ENCODE results near the gene NUTF2.
"Not testable (repeated sequence)": the region's sequence is repeated elsewhere in the genome, so short reads cannot be mapped to it uniquely, and the experiment has no call there.

NUTF2 gene

DNA sequence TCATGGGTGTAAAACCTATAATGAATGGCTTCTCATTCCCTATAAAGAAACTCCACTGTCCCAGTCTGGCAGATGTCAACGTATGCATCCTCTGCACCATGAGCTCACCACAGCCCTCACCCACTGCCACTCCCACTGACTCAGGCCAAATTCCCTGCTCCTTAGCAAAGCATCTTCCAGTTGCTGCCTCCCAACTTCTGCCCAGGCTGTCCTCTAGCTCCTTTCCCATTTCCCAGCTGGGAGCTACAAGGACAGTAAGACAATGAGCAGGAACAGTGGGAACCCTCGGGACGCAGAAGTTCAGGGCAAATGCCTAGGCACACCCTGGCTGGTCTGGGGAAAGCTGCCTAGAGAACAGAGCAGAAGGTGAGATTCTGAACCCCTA, 13.7 kb upstream of the NUTF2 start:
- Histone ChIP-seq H3K27ac (peak overlapping the region; percentile 69), H3K27me3 (replicated peaks) (no peaks in the 10 kb centered on the region), H3K36me3 (replicated peaks) (peaks cover 39% of the 10 kb centered on the region), H3K4me3 (ENCODE audit: low read depth, low read length) (peak overlapping the region; percentile 73)
- TF ChIP-seq, protein P1, sequence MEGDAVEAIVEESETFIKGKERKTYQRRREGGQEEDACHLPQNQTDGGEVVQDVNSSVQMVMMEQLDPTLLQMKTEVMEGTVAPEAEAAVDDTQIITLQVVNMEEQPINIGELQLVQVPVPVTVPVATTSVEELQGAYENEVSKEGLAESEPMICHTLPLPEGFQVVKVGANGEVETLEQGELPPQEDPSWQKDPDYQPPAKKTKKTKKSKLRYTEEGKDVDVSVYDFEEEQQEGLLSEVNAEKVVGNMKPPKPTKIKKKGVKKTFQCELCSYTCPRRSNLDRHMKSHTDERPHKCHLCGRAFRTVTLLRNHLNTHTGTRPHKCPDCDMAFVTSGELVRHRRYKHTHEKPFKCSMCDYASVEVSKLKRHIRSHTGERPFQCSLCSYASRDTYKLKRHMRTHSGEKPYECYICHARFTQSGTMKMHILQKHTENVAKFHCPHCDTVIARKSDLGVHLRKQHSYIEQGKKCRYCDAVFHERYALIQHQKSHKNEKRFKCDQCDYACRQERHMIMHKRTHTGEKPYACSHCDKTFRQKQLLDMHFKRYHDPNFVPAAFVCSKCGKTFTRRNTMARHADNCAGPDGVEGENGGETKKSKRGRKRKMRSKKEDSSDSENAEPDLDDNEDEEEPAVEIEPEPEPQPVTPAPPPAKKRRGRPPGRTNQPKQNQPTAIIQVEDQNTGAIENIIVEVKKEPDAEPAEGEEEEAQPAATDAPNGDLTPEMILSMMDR (IDR thresholded peaks at IDR 0.05; ENCODE audit: low read depth, low read length, missing control alignments): no peak
- in situ Hi-C loops (cut with HindIII; ENCODE audit: low pct_ligation_motif_present, low sequenced_read_pairs): no loop called here
- peak; percentile 60 for DNase-seq

DNA sequence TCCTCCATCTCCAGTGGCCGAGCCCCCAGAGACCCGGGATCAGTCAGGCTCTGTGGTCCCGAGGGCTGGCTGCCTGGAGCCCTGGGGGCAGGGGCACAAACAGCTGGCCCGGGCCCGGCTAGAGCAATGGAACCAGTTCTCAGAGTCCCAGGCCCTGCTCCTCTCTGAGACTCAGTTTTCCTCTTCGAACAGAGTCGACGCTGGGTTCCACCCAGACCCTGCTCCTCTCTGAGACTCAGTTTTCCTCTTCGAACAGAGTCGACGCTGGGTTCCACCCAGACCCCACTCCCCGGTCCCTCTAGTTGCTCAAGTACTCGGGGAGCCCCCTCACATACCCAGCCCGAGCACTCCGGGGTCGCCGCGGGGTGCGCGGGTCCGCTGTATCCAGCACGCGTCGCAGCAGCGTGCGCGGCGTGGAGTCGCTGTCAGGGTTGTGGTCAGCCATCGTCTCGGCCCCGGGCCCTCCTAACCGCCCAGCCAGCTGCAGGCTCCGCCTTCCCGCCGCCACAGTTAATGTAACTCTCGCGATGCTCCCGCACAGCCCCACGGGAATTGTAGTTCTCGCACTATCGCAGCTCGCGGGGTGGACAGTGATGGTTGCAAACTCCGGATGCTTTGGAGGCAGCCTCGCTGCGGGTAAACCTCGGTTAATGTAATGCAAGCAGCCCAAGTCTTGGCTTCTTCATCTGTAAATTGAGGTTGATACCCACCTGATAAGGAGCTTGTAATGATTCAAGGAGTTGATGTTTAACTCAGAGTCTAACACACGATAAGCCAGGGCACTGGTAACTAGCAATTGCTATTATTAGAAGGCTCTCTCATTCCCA, 13.1 kb upstream of the NUTF2 start:
- no peaks in the 10 kb centered on the region for H3K27me3 ChIP-seq (replicated peaks)
- TF ChIP-seq, protein P1 (IDR thresholded peaks at IDR 0.05; ENCODE audit: low read depth, low read length, missing control alignments): no peak
- H3K27ac ChIP-seq: peak overlapping the region; percentile 69
- peaks cover 34% of the 10 kb centered on the region for H3K36me3 ChIP-seq (replicated peaks)
- in situ Hi-C loops (cut with HindIII; ENCODE audit: low pct_ligation_motif_present, low sequenced_read_pairs): no loop called here
- DNase-seq: peak; percentile 89
- H3K4me3 ChIP-seq (ENCODE audit: low read depth, low read length): peak overlapping the region; percentile 73

DNA sequence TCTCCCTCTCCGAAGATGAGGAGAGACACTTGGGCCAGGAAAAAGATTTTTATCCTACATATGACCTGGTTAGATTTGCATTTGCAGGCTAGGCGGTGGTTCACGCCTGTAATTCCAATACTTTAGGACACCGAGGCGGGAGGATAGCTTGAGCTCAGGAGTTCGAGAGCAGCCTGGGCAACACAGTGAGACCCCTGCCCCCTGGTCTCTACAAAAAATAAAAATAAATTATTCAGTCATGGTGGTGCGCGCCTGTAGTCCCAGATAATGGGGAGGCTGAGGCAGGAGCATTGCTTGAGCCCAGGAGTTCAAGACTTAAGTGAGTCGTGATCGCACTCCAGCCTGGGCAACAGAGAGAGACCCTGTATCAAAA, 12.5 kb upstream of the NUTF2 start:
- DNase-seq: no peak
- no peak overlapping the region for H3K27ac ChIP-seq
- H3K4me3 ChIP-seq (ENCODE audit: low read depth, low read length): no peak overlapping the region
- TF ChIP-seq, protein P1 (IDR thresholded peaks at IDR 0.05; ENCODE audit: low read depth, low read length, missing control alignments): no peak
- H3K36me3 ChIP-seq (replicated peaks): peaks cover 29% of the 10 kb centered on the region
- no peaks in the 10 kb centered on the region for H3K27me3 ChIP-seq (replicated peaks)
- in situ Hi-C loops (cut with HindIII; ENCODE audit: low pct_ligation_motif_present, low sequenced_read_pairs): no loop called here

DNA sequence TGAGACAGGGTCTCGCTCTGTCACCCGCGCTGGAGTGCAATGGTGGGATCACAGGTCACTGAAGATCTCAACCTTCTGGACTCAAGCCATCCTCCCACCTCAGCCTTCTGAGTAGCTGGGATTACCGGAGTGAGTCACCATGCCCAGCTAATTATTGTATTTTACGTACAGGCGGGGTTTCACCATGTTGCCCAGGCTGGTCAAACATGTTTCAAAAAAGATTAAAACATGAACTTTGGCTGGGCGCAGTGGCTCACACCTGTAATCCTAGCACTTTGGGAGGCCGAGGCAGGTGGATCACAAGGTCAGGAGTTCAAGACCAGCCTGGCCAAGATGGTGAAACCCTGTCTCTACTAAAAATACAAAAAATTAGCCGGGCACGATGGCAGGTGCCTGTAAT, 9.5 kb upstream of the NUTF2 start:
- not testable (repeated sequence) for DNase-seq

DNA sequence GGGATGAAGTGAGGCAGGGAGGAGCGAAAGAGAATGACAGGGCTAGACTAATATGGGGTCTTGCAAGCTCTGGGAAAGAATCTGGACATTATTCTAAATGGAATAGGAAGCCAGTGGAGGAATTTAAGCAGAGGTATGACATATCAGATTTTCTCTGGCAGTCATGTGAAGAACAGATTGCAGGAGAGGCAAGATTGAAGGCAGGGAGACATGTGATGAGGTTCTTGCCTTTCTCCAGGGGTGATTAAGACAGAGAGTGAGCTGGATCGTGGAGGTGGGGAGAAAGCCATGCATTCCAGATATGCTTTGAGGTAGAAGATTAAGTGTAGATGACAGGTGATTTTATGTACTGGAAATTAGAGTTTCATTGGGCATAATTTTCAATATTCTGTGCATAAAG, 8.9 kb upstream of the NUTF2 start:
- TF ChIP-seq, protein P1 (IDR thresholded peaks at IDR 0.05; ENCODE audit: low read depth, low read length, missing control alignments): no peak
- in situ Hi-C loops (cut with HindIII; ENCODE audit: low pct_ligation_motif_present, low sequenced_read_pairs): no loop called here

More for the DNA sequence above, 9.5 kb upstream of the NUTF2 start:
- H3K27me3 ChIP-seq (replicated peaks); H3K4me3 ChIP-seq (ENCODE audit: low read depth, low read length); H3K27ac ChIP-seq; H3K36me3 ChIP-seq (replicated peaks); in situ Hi-C loops (cut with HindIII; ENCODE audit: low pct_ligation_motif_present, low sequenced_read_pairs): not testable (repeated sequence)

DNA sequence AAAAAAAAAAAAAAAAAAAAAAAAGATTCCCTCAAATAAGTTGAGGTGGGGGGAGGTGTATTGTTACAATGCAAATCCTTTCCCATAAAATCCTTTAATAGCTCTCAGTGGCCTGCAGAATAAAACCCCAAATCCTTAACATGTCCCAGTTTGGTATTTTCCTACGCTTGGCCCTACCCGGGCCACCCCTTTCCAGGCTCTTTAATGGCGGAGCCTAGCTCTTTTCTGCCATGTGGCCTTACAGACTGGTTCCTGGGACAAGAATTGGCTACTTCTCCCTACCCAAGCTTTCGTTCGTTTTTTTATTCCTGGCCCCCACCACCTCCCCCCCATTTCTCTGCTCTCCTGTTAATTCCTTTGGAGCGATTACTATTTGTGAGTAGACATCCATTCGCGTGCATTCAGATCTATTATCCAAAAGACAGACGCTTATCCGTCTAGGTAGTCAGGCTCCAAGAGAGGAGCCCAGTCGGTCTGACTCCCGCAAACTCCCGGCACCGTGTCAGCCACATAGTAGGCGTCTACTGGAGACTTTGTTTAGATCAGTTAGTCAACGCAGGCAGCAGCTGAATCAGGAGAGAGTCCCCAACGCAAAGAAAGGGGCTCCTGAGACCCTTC, 5.4 kb upstream of the NUTF2 start:
- DNase-seq: no peak
- H3K4me3 ChIP-seq (ENCODE audit: low read depth, low read length): peak overlapping the region; percentile 95
- H3K27me3 ChIP-seq (replicated peaks): no peaks in the 10 kb centered on the region
- in situ Hi-C loops (cut with HindIII; ENCODE audit: low pct_ligation_motif_present, low sequenced_read_pairs): no loop called here
- TF ChIP-seq, protein P1 (IDR thresholded peaks at IDR 0.05; ENCODE audit: low read depth, low read length, missing control alignments): no peak
- H3K27ac ChIP-seq: peak overlapping the region; percentile 96
- no peaks in the 10 kb centered on the region for H3K36me3 ChIP-seq (replicated peaks)

More for the DNA sequence above, 8.9 kb upstream of the NUTF2 start:
- Histone ChIP-seq H3K27me3 (replicated peaks) (no peaks in the 10 kb centered on the region), H3K36me3 (replicated peaks) (no peaks in the 10 kb centered on the region), H3K27ac (no peak overlapping the region), H3K4me3 (ENCODE audit: low read depth, low read length) (no peak overlapping the region)
- DNase-seq: no peak
